Stimulated activated CD8-positive, alpha-beta memory T cell treated with anti-CD3 and anti-CD28 coated beads, Interleukin-4, amount 100 ng/mL, for 48 hours (primary cell): ENCODE results near the gene DPYSL4.

Source experiments
- DNase-seq: peaks from one replicate; pipeline ENCODE4 v3.0.0-alpha.2; 2020

Gene DPYSL4

GRCh38 chr10:132248455-132249225 lies 61.9 kb downstream of the DPYSL4 start:
- DNase-seq: peak; percentile 84

GRCh38 chr10:132249226-132249724 lies 62.5 kb downstream of the DPYSL4 start:
- no peak for DNase-seq

GRCh38 chr10:132249824-132250375 lies 63.2 kb downstream of the DPYSL4 start:
- no peak for DNase-seq

GRCh38 chr10:132250481-132251475 lies 64.0 kb downstream of the DPYSL4 start:
- no peak for DNase-seq

- DNase-seq: no peak
These were observed 65.2 kb downstream of the DPYSL4 start for GRCh38 chr10:132251928-132252327.

- DNase-seq: no peak
These were observed 65.7 kb downstream of the DPYSL4 start for GRCh38 chr10:132252412-132252811.

- no peak for DNase-seq
These were observed 66.4 kb downstream of the DPYSL4 start for GRCh38 chr10:132253092-132253687.

GRCh38 chr10:132254841-132255240 lies 68.1 kb downstream of the DPYSL4 start:
- no peak for DNase-seq
